Central memory CD4-positive, alpha-beta T cell (primary cell): Measurements from ENCODE around the gene AK6.
"Not testable (repeated sequence)": the region's sequence is repeated elsewhere in the genome, so short reads cannot be mapped to it uniquely, and the experiment has no call there.

Experiments used
- DNase-seq: peaks from one replicate; pipeline ENCODE4 v3.0.0; 2022
- total RNA-seq, 3 experiments: gene quantifications; one replicate each; lab custom pipeline; 2026; lab: John Stamatoyannopoulos, UW

Gene AK6
- 4.2 to 66.7 (median 13.3) reads per million in 3 experiments for total RNA-seq

DNA sequence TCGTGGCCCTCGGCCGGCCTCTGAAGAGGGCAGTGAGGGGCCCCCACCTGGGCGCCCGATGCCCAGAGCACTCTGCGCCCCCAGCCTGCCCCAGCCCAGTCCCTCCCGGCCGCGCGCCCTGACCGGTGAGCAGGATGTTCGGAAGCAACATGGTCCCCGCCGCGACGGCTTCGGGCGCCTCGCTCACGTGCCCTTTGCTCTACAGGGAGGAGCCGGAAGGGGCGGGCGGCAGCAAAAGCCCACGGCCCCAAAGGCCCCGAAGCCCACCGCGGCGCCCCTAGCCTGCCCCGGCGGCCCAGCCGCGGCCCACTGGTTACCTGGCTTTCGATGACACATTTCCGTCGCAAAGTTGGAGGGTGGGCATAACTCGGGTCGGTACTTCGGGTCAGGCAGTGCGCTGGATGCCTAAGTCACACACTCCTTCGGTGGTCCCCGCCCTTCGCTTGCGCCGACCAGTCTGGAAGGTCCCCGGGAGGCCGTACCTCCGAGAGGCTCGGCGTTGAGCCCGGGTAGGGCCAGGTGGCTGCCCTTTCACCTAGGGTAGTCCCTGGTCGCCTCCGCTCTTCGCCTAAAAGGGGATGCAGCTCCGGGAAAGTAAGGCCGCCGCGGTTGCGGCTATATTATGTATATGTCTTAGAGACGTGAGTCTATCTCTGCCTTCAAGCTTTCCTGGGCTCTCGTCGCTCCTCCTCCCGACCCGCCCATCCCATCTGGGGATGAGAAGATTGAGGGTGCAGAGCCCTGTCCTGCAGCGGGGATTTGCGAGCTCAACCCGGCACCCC, at the start of gene AK6, which contains the start of the genes RAD17 and TAF9:
AK6 (minus strand) TSS at position 181 of the 782 bp plus-strand sequence; CDS start at position 151, 30 bp downstream.
RAD17 (plus strand) TSS at position 479 of the 782 bp plus-strand sequence. CDS start 2,391 bp downstream, outside the sequence.
TAF9 (minus strand) TSS at position 181 of the 782 bp plus-strand sequence. CDS start 3,783 bp downstream, outside the sequence.
- peak; percentile 94 for DNase-seq

DNA sequence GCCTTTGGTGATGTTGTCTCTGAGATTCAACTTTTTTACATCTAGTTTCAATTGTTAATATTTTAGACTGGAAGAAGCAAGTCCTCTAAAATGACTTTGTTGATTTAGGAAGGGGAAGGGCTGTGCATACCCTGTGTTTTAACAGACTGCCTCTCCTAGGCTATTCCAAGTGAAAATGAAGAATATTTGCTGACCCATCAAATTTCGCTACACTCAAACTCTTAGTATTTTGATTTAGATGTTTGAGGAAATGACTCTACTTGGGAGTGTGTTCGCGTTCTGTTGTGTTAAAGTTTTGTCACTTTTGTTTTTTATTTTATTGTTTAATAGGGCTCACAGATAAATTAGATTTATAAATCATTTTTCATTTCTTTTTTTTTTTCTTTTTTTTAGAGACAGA, 49.2 kb upstream of the AK6 start:
- no peak for DNase-seq

GRCh38 chr5:69416699-69417098, 47.4 kb upstream of the AK6 start:
- no peak for DNase-seq

DNA sequence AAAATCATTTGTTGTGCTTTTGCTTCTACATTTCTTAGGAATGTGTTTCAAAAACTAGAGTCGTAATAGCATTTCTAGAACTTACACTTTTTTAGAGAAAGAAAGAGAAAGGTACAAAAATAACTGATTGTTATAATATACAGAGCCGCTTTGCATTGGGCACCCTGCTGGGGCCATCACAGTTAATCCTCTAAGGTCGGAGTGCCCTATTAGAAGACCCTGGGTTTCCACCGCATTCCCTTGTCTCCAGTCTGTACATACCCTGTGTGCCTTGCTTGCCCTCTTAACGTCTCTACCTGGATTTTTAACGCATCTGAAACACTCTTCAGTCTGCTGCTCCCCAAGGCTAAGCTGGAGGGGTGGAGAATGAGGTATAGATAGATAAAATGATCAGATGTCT, 46.9 kb upstream of the AK6 start:
- no peak for DNase-seq

GRCh38 chr5:69415584-69415958, 46.3 kb upstream of the AK6 start:
- no peak for DNase-seq

DNA sequence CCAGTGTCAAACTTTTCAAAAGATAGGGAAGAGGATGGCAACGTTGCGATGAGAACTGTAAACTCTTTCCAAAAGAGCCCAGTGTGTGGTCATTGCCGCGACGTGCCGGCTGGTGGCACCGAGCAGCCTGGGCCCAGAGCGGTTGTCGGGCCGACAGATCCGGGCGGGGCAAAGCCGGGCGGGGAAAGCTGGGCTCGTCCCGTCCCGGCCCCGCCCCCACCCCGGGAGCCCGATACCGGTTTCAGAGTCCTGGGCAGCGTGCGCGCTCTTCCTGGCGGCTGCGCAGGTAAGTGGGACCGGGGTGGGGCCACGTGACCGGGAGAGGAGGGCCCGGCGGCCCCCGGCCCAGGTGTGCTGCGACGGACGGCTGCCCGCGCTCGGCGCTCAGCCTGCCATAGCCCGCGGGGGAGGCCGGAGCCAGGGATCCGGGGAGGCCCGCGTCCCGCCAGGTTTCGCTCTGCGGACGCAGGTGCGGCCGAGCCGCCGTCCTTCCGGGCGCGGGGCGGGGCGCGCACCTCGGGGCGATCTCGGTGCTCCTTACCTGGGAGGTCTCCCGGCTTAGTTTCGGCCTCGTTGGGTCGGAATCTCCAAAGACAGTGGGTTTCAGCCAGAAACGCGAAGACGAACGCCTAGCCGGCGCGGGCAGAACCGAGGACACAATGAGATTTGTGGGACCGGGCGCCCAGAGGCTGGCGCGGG, 45.7 kb upstream of the AK6 start, which contains the start of gene MARVELD2:
MARVELD2 (plus strand) TSS at position 232 of the 699 bp plus-strand sequence. CDS start 4,270 bp downstream, outside the sequence.
- DNase-seq: peak; percentile 32

DNA sequence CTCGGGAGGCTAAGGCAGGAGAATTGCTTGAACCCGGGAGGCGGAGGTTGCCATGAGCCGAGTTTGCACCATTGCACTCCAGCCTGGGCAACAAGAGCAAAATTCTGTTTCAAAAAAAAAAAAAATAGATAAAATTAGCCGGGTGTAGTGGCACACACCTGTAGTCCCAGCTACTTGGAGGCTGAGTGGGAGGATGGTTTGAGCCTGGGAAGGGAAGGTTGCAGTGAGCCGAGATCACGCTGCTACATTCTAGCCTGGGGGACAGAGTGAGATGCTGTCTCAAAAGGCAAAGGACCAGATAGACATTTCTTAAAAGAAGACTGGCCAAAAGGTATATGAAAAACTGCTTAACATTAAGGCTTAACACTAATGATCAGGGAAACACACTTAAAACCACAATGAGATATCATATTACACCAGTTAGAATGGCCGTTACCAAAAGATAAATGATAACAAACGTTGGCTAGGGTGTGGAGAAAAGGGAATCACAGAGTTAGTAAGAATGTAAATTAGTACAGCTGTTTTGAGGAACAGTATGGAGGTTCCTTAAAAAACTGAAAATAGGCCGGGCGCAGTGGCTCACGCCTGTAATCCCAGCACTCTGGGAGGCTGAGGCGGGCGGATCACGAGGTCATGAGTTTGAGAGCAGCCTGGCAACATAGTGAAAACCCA, 35.5 kb upstream of the AK6 start:
- DNase-seq: no peak

DNA sequence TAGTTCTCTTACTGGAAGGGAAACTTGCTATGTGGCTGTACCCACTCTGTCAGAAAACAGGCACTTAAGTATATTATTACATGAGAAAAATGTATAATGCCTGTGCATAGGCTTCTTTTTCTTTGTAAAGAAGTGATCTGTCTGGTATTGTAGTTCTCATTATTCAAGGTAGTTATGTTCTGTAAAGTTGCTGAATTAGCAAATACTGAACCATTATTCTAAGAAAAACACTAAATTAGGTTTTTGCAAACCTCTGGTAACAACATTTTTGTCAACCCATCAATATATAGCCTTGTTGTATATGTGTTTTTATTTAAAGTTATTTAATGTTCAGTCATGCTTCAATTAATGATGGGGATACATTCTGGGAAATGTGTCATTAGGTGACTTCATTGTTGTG, 9.1 kb upstream of the AK6 start:
- no peak for DNase-seq

DNA sequence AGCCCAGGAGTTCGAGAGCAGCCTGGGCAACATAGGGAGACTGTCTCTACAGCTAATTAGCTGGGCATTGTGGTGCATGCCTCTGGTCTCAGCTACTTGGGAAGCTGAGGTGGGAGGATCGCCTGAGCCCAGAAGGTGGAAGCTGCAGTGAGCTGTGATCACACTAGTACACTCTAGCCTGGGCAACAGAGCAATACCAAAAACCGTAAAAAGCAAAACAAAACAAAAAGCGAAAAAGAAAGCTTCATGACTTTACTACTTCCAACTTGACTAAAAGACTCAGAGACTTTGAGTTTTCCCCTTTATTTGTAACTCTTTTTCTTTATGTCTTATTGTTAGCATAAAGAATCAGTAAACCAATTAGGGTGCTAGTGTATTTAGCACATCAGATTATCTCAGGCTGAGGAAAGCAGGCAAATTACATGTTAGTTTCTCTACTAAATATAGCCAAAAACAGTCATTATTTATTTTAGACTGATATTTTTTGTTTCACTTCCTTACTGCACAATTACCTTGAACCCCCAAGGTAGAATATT, 5.7 kb upstream of the AK6 start:
- DNase-seq: no peak

- no peak for DNase-seq
These were observed 3.1 kb upstream of the AK6 start for GRCh38 chr5:69372394-69372793.

GRCh38 chr5:69370335-69370734, 1.0 kb upstream of the AK6 start:
- not testable (repeated sequence) for DNase-seq

DNA sequence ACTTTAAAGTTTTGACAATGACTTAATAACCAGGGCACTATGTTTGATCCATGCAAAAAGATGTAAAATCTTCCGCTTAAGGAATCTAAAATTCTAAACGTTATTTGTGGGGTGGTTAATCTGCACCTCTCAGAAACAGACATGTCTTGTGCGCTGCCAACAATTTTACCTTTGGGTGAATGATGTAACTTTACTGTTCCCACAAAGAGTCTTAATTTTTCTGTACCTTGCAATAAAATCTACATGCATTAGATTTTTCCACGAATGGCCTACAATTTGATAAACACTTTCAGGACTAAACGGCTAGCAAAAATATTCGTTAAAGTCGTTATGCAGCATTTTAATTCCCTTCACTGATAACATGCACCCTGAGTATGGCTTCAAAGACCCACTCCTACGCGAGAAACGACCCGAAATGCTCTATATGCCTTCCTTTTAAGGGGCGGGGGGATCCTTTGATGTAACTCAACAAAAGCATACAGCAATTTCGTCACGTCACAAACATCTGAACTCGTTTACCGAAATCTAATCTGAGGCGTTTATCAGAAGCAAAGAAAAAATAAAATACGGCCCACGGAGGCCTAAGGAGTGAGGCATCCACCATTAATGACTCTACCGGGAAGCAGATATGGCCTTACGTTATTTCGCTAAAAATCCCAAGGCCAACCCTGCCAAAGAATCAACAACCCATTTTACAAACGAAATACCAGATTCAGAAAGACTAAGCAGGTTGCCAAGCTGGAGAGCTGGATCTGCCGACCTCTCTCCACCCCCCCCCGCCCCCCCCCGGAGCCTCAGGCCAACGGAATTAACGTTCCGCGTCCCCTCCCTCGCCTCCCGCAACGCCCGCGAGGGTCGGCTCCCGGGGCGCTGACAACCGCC, 621 bp downstream of the AK6 start:
- DNase-seq: peak; percentile 34

GRCh38 chr5:69367697-69368279, 1.5 kb downstream of the AK6 start:
- no peak for DNase-seq

DNA sequence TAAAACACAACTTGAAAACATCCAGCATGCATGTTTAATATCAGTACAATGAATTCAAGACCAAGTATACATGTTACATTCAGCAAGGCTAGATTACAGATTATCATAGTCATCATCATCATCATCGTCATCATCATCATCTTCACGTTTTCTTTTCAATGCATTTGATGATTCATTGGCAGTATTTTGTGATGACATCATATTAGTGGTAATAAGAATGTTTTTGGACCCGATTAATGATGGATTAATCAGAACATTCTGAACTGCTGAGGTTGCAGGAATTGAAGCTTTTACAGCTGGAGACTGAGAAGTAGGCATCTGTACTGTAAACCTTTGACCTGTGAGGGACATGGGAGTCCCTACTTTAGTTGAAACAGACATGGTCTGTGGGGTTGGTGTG, 4.5 kb downstream of the AK6 start:
- DNase-seq: no peak

- DNase-seq: peak; percentile 10
These were observed 4.9 kb downstream of the AK6 start for GRCh38 chr5:69364414-69364813.

DNA sequence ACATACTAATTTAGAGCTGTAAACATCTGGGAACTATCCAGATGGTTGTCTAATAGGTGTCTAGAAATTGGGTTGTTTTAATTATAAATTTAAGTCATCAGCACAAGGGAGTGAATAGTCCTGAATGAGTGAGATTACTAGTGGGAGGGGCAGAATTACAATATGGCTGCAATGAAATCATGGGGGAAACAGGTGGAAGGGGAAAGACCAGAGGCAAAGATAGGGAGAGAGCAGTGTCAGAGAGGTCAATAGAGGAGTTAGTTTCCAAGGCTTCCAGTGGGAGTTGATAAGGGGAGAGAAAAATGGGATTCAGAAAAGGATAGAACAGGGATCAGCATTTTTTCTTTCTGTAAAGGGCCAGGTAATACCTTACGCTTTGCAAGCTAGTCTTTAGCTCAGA, 8.9 kb downstream of the AK6 start:
- DNase-seq: no peak

GRCh38 chr5:69359699-69360098, 9.6 kb downstream of the AK6 start:
- DNase-seq: no peak

DNA sequence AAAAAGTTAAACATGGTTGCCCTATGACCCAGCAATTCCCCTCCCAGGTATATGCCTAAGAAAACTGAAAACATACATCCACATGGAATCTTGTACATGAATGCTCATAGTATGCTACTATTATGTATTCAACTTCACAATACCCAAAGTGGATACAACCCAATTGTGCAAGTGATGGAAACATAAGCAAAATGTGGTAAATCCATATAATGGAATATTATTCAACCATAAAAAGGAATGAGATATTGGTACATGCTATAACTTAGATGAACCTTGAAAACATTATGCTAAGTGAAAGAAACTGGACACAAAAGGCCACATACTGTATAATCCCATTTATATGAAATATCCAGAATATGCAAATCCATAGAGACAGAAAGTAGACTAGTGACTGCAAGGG, 18.7 kb downstream of the AK6 start:
- DNase-seq: no peak

- DNase-seq: no peak
These were observed 26.2 kb downstream of the AK6 start for GRCh38 chr5:69343083-69343482.

DNA sequence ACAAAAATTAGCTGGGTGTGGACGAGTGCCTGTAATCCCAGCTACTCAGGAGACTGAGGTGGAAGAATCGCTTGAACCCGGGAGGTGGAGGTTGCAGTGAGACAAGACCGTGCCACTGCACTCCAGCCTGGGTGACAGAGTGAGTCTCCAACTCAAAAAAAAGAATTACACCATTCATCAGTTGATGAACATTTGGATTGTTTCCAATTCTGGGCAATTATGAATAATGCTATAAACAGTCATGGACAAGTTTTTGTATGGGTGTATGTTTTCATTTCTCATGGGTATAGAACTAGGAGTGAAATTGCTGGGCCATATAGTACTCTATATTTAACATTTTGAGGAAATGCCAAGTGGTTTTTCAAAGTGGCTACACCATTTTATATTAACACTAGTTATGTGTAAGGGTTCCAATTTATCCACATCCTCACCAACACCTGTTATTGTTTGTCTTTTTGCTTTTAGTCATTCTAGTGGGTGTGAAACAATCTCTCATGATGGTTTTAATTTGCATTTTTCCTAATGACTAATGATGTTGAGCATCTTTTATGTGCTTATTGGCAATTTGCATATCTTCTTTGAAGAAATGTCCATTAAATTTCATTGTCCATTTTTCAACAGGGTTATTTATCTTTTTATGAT, 27.7 kb downstream of the AK6 start:
- no peak for DNase-seq

GRCh38 chr5:69335341-69335935, 33.9 kb downstream of the AK6 start:
- DNase-seq: no peak
